Effector memory CD8-positive, alpha-beta T cell (primary cell): ENCODE measurements around the gene PRSS53.
"Not testable (repeated sequence)": the region's sequence is repeated elsewhere in the genome, so short reads cannot be mapped to it uniquely, and the experiment has no call there.

Source experiments
- ATAC-seq: fragments of 150-1000 bp; cut with Tn5 transposase; replicated peaks from 2 replicates; pipeline ENCODE4 v1.10.0; 2021; ENCODE audit warnings: mild to moderate bottlenecking, moderate library complexity
- DNase-seq, 3 experiments: peaks; one replicate each; pipeline ENCODE4 v3.0.0; 2021
- H3K27ac Mint-ChIP-seq, 2 donors: one replicate each; pipeline ENCODE4 v1.8.0; 2022; ENCODE audit warnings: mild to moderate bottlenecking in 2 of 2, mixed read lengths in 2 of 2, moderate library complexity in 2 of 2
- H3K27me3 Mint-ChIP-seq, 2 donors: one replicate each; pipeline ENCODE4 v1.8.0; 2022; ENCODE audit warnings: mixed read lengths in 2 of 2
- H3K36me3 Mint-ChIP-seq: one replicate; pipeline ENCODE4 v1.8.0; 2022; ENCODE audit warnings: mild to moderate bottlenecking, moderate library complexity, mixed read lengths; ENCODE audit not compliant: insufficient read depth
- H3K4me1 Mint-ChIP-seq, 2 donors: one replicate each; pipeline ENCODE4 v1.8.0; 2022; ENCODE audit warnings: low read depth in 2 of 2, mixed read lengths in 2 of 2
- H3K4me3 Mint-ChIP-seq, 2 donors: one replicate each; pipeline ENCODE4 v1.8.0; 2022; ENCODE audit warnings: mild to moderate bottlenecking in 2 of 2, mixed read lengths in 2 of 2, moderate library complexity in 2 of 2
- H3K9me3 Mint-ChIP-seq, 2 donors: one replicate each; pipeline ENCODE4 v1.8.0; 2022; ENCODE audit warnings: mixed read lengths in 2 of 2
- total RNA-seq, 9 experiments: gene quantifications; one replicate each; lab custom pipeline; 2026; lab: John Stamatoyannopoulos, UW

PRSS53 gene
- 2.6 to 10.1 (median 5.4) reads per million in 9 experiments for total RNA-seq

DNA sequence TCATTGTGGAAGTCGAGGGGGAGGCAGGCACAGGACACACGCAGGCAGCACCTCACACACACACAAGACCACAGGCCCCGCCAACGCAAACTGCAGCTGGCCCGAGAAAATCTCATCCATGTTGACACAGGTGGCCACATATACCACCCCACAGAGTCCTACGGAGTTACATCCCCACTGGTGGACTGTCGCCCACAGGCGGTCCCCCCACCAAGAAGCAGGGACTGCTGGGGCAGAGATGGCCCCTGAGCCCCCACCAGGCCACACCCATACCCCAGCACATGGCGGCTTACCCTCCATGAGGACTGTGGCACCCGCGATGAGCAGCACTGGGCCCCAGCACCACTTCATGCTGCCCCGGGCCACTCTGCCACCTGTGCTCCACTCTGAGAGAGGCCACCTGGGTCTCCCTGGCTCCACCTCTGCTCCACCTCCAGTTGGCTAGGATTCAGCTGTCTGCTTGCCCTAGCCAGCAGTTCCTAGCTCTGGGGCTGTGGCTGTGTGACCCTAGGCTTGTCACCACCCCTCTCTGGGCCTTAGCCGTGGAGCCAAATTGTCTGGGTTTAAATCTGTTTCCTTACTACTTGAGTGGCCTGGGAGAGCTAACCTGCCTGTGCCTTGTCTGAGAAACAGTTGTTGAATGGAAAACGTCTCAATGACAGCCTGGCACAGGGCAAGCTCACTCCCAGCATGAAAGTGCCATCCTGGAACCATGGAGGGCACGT, at the start of gene PRSS53:
TSS of gene PRSS53 (minus strand) at position 485 of the 725 bp plus-strand sequence. CDS start at position 351, 134 bp downstream.
- DNase-seq (no peak), ATAC-seq (no peak)
- Mint-ChIP-seq H3K4me1 (peaks cover 9 to 17% of the 10 kb centered on the region in 2 donors), H3K27ac (peak within 1 kb of the TSS in 1 of 2 donors; percentile 32), H3K27me3 (no peaks in the 10 kb centered on the region), H3K9me3 (no peaks in the 10 kb centered on the region), H3K36me3 (peaks cover 21% of the 10 kb centered on the region), H3K4me3 (no peak within 1 kb of the TSS)

DNA sequence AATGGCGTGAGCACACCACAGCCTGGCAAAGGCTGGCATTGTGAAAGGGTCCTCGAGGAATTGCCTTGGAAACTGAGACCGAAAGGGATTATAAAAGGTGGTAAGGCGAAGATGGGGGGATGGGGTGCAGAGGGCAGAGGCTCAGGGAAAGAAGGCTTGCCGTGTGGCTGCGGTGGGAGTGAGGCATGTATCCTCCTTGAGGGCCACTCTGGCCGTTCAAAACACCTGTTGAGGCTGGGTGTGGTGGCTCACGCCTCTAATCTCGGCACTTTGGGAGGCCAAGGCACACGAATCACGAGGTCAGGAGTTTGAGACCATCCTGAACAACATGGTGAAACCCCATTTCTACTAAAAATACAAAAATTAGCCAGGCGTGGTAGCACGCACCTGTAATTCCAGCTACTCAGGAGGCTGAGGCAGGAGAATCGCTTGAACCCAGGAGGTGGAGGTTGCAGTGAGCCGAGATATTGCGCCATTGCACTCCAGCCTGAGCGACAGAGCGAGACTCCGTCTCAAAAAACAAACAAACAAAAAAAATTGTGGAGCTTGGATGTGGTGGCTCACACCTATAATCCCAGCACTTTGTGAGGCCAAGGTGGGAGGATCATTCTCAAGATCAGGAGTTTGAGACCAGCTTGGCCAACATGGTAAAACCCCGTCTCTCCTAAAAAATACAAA, 48.2 kb upstream of the PRSS53 start:
- not testable (repeated sequence) for ATAC-seq, DNase-seq, H3K4me3 Mint-ChIP-seq, H3K27me3 Mint-ChIP-seq, H3K27ac Mint-ChIP-seq, H3K9me3 Mint-ChIP-seq, H3K4me1 Mint-ChIP-seq
- H3K36me3 Mint-ChIP-seq, result peaks cover 10% of the 10 kb centered on the region

DNA sequence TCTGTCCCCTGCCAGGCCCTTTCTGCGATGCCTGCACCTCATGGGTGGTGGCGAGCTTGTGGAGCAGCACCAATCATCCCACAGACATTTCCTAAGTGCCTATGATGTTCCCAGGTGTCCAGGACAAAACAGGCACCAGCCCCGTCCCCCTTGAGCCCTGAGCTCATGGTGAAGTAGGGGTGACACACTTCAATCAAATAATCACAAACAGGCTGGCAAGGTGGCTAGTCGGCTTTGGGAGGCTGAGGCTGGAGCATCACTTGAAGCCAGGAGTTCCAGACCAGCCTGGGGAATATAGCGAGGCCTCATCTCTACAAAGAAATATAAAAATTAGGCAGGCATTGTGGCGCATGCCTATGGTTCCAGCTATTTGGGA, 47.5 kb upstream of the PRSS53 start:
- Mint-ChIP-seq H3K36me3 (peaks cover 13% of the 10 kb centered on the region), H3K4me3 (no peak overlapping the region), H3K4me1 (no peaks in the 10 kb centered on the region), H3K9me3 (no peaks in the 10 kb centered on the region), H3K27ac (no peak overlapping the region), H3K27me3 (no peaks in the 10 kb centered on the region)
- DNase-seq (no peak), ATAC-seq (no peak)

DNA sequence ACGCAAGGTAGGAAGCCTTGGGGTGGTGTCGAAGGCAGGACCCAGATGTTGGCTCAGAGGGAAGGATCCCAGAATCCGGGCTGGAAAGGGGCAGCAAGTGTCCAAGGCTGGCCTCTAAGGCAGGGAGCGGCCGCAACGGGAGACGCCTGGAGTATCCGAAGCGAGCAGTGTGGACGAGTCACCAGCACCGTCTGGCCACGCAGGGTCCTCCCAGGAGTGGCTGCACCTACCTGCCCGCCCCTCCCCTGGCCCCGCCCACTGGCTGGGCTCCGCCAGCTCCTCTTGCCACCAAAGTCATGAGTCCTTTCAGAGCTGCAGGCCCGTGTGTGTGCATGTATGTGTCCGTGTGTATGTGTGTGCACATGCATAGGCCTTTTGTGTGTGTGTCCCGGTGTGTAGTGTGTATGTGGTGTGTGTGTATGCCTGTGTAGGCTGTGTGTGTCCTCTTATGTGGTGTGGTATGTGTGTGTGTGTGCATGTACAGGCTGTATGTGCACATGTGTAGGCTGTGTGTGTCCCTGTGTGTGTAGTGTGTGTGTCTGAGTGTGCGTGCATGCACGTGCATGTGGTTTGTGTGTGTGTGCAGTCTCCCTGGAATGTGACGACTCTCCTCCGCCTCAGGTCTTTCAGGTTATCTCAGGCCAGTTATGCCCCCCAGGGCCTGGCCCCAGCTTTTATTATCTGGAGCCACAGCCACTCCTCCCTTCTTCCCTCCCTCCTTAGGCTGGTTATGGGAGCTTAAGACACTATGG, 47.0 kb upstream of the PRSS53 start, which contains the start of gene PRSS8:
TSS of gene PRSS8 (minus strand) at position 193 of the 752 bp plus-strand sequence. CDS start 229 bp downstream, outside the sequence.
- H3K27me3 Mint-ChIP-seq, result no peaks in the 10 kb centered on the region
- peaks cover 17% of the 10 kb centered on the region for H3K36me3 Mint-ChIP-seq
- H3K4me3 Mint-ChIP-seq, result no peak within 1 kb of the TSS
- no peaks in the 10 kb centered on the region for H3K9me3 Mint-ChIP-seq
- DNase-seq (no peak), ATAC-seq (no peak)
- no peak within 1 kb of the TSS for H3K27ac Mint-ChIP-seq
- no peaks in the 10 kb centered on the region for H3K4me1 Mint-ChIP-seq

DNA sequence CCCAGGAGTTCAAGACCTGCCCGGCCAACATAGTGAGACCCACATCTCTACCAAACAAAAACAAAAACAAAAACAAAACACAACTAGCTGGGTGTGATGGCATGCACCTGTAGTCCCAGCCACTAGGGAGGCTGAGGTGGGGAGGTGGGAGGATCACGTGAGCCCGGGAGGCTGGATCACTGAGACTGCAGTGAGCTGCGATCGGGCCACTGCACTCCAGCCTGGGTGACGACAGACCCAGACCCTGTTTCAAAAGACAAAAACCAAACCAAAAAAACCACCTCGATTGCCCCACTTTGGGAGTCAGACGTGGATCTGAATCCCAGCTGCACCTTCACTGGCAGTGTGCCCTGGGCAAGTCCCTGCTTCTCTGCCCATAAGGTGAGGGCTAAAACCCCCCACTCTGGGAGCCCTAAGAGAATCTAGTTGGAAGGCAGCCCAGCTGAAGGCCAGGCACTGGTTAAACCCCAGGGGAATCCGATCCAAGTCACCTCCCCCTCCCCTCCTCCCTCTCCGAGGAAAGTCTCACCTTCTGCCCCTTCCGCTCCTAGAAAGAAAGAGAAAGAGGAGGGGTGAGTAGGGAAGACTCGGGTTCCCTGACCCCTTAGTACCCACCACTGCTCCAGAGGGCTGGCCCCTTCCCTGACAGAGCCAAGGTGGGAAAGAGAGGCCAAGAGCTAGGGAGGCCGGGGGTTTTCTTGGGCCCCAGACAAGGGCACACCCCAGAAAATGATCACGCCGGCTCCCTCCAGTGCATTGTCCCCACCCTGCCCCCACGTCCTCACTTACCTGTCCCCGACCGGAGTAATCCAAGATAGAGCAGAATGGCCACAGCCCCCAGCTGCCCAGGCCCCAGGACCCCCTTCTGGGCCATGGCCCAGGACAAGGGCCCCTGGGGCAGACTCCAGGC, 46.1 kb upstream of the PRSS53 start:
- Mint-ChIP-seq H3K4me3 (no peak overlapping the region), H3K27me3 (no peaks in the 10 kb centered on the region), H3K36me3 (peaks cover 13% of the 10 kb centered on the region), H3K27ac (no peak overlapping the region), H3K4me1 (no peaks in the 10 kb centered on the region), H3K9me3 (no peaks in the 10 kb centered on the region)
- DNase-seq, result no peak
- ATAC-seq, result no peak

DNA sequence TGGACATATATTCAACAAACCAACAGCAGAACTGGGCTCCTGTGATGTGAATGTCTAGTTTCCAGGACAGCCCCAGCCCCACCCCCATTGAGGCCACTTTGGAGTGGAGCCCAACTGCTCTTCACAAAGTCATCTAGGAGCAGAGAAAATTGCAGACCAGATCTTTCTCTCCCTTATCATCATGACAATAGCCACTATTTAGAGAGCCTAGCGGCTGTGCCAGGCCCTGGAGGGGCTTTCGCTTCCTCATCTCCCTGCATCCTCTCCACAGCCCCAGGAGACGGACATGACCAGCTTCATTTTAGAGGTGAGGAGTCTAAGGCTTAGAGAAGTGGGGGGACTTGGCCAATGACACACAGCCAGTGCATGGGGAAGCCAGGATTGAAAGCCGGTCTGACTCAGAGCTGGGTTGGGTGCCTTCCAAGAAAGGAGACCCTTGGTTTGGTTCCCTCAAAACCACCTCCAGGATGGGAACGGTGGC, 45.4 kb upstream of the PRSS53 start:
- ATAC-seq (no peak), DNase-seq (no peak)
- H3K27me3 Mint-ChIP-seq, result no peaks in the 10 kb centered on the region
- no peak overlapping the region for H3K4me3 Mint-ChIP-seq
- H3K9me3 Mint-ChIP-seq, result no peaks in the 10 kb centered on the region
- peaks cover 13% of the 10 kb centered on the region for H3K36me3 Mint-ChIP-seq
- peak overlapping the region in 1 of 2 donors; percentile 42 for H3K27ac Mint-ChIP-seq
- no peaks in the 10 kb centered on the region for H3K4me1 Mint-ChIP-seq

DNA sequence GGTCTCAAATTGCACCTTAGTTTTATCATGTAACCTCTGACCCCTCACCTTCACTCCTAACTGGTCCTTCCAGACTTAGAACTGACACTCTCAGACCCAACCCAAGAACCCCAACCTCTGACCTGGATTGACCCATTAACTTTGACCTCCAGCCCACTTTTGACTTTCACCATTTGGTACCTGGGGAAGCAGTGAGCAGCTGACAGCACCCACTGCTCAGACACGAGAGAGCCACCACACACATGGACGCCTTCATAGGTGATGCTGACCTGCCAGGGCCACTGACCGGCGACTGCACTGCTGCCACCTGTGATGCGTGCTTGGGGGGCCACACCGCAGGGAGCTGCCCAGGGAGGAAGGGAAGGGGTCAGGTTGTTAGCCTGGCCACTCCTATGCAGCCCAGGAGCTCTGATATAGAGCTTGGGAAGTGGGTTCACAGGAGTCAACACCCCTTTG, 44.3 kb upstream of the PRSS53 start:
- ATAC-seq, result no peak

DNA sequence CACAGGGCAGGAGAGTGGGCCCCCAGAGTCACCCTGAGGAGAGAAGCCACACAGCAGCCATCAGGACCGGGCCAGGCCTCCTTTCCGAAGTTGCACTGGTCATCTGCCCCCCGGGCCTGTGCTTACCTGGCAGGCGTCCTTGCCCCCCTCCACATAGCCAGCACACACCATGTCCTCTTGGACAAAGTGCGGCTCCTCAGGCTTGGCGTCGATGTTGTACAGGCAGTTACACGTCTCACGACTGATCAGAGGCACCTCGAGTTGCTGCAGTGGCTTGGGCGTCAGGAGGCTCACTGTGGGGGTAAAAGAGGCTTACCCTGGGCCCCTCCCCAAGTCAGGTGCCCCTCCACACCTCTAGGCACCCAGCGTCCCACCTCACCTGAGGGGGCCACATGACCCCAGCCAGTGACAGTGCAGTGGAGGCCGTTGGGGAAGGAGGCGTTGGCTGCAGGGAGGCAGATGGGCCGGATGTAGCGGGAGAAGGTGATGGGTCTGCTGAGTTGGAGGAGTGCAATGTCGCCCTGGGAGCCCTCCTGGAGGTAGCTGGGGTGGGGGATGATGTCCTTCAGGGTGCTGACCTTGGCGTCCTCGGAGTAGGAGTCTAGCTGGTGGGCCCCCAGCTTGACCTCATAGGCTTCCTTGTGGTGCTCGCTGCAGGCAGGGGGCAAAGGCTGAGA, 43.7 kb upstream of the PRSS53 start:
- peaks cover 22% of the 10 kb centered on the region for H3K36me3 Mint-ChIP-seq
- H3K27ac Mint-ChIP-seq, result peak overlapping the region in 1 of 2 donors; percentile 20
- no peaks in the 10 kb centered on the region for H3K9me3 Mint-ChIP-seq
- ATAC-seq (no peak), DNase-seq (no peak)
- H3K27me3 Mint-ChIP-seq, result no peaks in the 10 kb centered on the region
- H3K4me1 Mint-ChIP-seq, result no peaks in the 10 kb centered on the region
- no peak overlapping the region for H3K4me3 Mint-ChIP-seq

More for the DNA sequence above, 44.3 kb upstream of the PRSS53 start:
- no peaks in the 10 kb centered on the region for H3K27me3 Mint-ChIP-seq
- peaks cover 18% of the 10 kb centered on the region for H3K36me3 Mint-ChIP-seq
- H3K4me3 Mint-ChIP-seq, result no peak overlapping the region
- H3K9me3 Mint-ChIP-seq, result no peaks in the 10 kb centered on the region
- H3K4me1 Mint-ChIP-seq, result no peaks in the 10 kb centered on the region
- no peak for DNase-seq
- peak overlapping the region in 1 of 2 donors; percentile 42 for H3K27ac Mint-ChIP-seq

DNA sequence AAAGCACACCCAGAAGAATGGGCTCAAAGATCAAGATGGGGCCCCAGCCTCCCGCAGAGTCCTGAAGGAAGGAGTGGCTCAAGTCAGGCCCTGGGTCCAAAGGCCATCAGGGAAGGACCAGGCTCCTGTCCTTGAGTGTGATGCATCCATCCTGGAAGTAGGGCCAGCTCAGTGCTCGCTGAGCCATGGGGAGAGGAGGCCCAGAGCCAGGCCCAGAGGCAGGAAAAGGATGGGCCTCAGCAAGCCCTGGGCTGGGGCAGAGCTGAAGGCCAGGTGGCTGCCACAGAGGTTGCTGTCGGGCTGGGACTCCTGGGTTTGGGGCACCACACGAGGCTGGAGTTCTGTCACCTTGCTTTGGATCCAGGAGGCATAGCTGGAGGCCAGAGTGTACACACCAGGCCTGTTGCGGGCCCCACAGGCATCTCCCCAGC, 43.1 kb upstream of the PRSS53 start:
- Mint-ChIP-seq H3K9me3 (no peaks in the 10 kb centered on the region), H3K4me3 (no peak overlapping the region), H3K36me3 (peaks cover 22% of the 10 kb centered on the region), H3K27ac (no peak overlapping the region), H3K27me3 (no peaks in the 10 kb centered on the region), H3K4me1 (no peaks in the 10 kb centered on the region)
- ATAC-seq, result no peak
- no peak for DNase-seq

DNA sequence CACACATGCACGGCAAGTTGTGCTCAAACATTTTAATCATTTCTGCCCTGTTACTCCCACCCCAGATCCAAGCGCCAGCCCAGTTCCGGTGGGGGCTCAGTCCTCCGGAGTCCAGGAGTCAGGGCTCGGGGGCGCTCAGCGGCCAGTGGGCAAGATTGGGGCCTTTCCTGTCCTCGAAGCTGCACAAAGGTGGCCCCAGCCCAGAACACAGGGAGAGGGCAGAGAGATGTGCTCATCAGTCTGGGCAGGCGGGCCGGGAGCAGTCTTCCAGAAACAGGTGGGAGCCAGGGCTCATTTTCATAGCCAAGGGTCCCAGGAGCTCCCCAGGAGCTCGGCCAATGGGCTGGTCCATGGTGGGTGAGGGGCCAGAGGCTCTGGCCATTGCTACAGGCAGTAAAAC, 42.7 kb upstream of the PRSS53 start:
- no peaks in the 10 kb centered on the region for H3K9me3 Mint-ChIP-seq
- ATAC-seq, result no peak
- H3K27me3 Mint-ChIP-seq, result no peaks in the 10 kb centered on the region
- no peaks in the 10 kb centered on the region for H3K4me1 Mint-ChIP-seq
- peaks cover 22% of the 10 kb centered on the region for H3K36me3 Mint-ChIP-seq
- no peak overlapping the region for H3K4me3 Mint-ChIP-seq
- no peak for DNase-seq
- no peak overlapping the region for H3K27ac Mint-ChIP-seq

DNA sequence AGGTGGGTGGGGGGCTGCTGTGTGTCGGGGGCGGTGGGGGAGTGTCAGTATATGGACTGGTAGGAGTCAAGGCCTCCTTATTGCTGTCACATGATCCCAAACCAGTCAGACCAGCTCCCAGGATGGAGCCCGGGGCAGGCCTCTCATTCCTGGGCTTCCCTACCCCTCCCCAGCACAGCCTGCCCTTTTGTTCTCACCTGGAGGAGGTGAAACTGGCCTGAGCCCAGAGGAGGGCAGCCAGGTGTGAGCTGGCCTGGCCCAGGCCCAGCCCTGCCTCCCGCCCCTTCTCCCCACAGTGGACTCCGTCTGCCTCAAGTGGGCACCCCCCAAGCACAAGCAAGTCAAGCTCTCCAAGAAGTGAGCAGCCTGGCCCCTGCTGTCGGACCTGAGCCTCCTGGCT, 42.2 kb upstream of the PRSS53 start:
- no peak overlapping the region for H3K27ac Mint-ChIP-seq
- H3K4me1 Mint-ChIP-seq, result peaks cover 0 to 3% of the 10 kb centered on the region in 2 donors
- H3K36me3 Mint-ChIP-seq, result peaks cover 26% of the 10 kb centered on the region
- DNase-seq (no peak), ATAC-seq (no peak)
- H3K9me3 Mint-ChIP-seq, result no peaks in the 10 kb centered on the region
- no peak overlapping the region for H3K4me3 Mint-ChIP-seq
- H3K27me3 Mint-ChIP-seq, result no peaks in the 10 kb centered on the region

DNA sequence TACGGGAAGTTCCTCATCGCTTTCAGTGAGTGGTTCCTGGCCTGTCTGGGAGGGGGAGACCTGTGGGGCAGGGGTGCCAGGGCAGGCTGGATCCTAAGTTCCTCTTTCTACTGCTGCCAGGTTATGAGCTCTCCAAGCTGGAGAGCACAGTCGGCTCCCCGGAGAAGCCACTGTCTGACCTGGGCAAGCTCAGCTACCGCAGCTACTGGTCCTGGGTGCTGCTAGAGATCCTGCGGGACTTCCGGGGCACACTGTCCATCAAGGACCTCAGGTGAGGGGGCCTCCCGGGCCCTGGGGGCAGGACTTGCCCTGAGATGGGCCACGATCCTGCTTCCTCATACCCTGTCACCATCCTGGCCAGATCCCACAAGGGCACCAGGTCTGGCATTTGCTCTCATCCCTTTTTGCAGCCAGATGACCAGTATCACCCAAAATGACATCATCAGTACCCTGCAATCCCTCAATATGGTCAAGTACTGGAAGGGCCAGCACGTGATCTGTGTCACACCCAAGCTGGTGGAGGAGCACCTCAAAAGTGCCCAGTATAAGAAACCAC, 41.7 kb upstream of the PRSS53 start:
- peaks cover 23% of the 10 kb centered on the region for H3K36me3 Mint-ChIP-seq
- no peaks in the 10 kb centered on the region for H3K27me3 Mint-ChIP-seq

More for the DNA sequence above, 41.7 kb upstream of the PRSS53 start:
- H3K9me3 Mint-ChIP-seq, result no peaks in the 10 kb centered on the region
- ATAC-seq, result no peak
- peaks cover 0 to 5% of the 10 kb centered on the region in 2 donors for H3K4me1 Mint-ChIP-seq
- H3K27ac Mint-ChIP-seq, result no peak overlapping the region
- no peak for DNase-seq
- no peak overlapping the region for H3K4me3 Mint-ChIP-seq
